ENCODE results near the gene TTR. TPM values are rescaled to one million over a fixed set of nuclear protein-coding genes. Genes with fewer than 3 reads are reported as not detected.

The TTR gene
- total RNA-seq, 2 experiments from 2014 or later, result not detected

GRCh38 chr18:31633392-31634330 lies 42.0 kb downstream of the TTR start:
- H3K36me3 Mint-ChIP-seq (ENCODE audit: low read depth), result no peaks in the 10 kb centered on the region
- H3K4me3 ChIP-seq (ENCODE audit: low read length), result no peak overlapping the region
- H3K27me3 Mint-ChIP-seq, result peaks cover 10% of the 10 kb centered on the region
- no peak overlapping the region for H3K27ac ChIP-seq (ENCODE audit: low read depth in 1 of 2, low read length in 2 of 2)
- no peak for TF ChIP-seq CTCF (IDR thresholded peaks at IDR 0.05)
- intact Hi-C loops (cut with DNase I, micrococcal nuclease), result no loop called here
- no peaks in the 10 kb centered on the region for H3K9me3 Mint-ChIP-seq
- H3K4me3 Mint-ChIP-seq, result no peak overlapping the region
- ChIA-PET POLR2A (no interaction called here), CTCF (no interaction called here)
- peaks cover 4% of the 10 kb centered on the region for H3K4me1 ChIP-seq (ENCODE audit: insufficient read depth, low read length)
- H3K36me3 ChIP-seq (ENCODE audit: insufficient read depth, low read length), result no peaks in the 10 kb centered on the region
- DNase-seq, result no peak
- peaks cover 0 to 4% of the 10 kb centered on the region in 2 experiments for H3K27me3 ChIP-seq (ENCODE audit: control insufficient read depth in 1 of 2, insufficient read depth in 2 of 2, low read length in 2 of 2)
- H3K27ac Mint-ChIP-seq, result no peak overlapping the region
- no peaks in the 10 kb centered on the region for H3K9me3 ChIP-seq (ENCODE audit: control insufficient read depth in 1 of 2, insufficient read depth in 1 of 2, low read length in 2 of 2)
- ATAC-seq (ENCODE audit: poor library complexity), result no peak
- H3K4me1 Mint-ChIP-seq (ENCODE audit: low read depth), result no peaks in the 10 kb centered on the region

GRCh38 chr18:31634331-31634713 lies 42.6 kb downstream of the TTR start:
- peaks cover 0 to 4% of the 10 kb centered on the region in 2 experiments for H3K27me3 ChIP-seq (ENCODE audit: control insufficient read depth in 1 of 2, insufficient read depth in 2 of 2, low read length in 2 of 2)
- no peak for TF ChIP-seq CTCF (IDR thresholded peaks at IDR 0.05)
- DNase-seq, result peak in 2 of 14 experiments; percentile 13 to 52
- no peaks in the 10 kb centered on the region for H3K36me3 ChIP-seq (ENCODE audit: insufficient read depth, low read length)
- peaks cover 10% of the 10 kb centered on the region for H3K27me3 Mint-ChIP-seq
- no peak overlapping the region for H3K27ac Mint-ChIP-seq
- H3K4me3 ChIP-seq (ENCODE audit: low read length), result no peak overlapping the region
- H3K36me3 Mint-ChIP-seq (ENCODE audit: low read depth), result no peaks in the 10 kb centered on the region
- no peak for ATAC-seq (ENCODE audit: poor library complexity)
- H3K4me1 ChIP-seq (ENCODE audit: insufficient read depth, low read length), result peaks cover 4% of the 10 kb centered on the region
- intact Hi-C loops (cut with DNase I, micrococcal nuclease), result no loop called here
- POLR2A ChIA-PET, result no interaction called here
- no peaks in the 10 kb centered on the region for H3K4me1 Mint-ChIP-seq (ENCODE audit: low read depth)
- CTCF ChIA-PET, result no interaction called here
- no peak overlapping the region for H3K4me3 Mint-ChIP-seq
- H3K27ac ChIP-seq (ENCODE audit: low read depth in 1 of 2, low read length in 2 of 2), result no peak overlapping the region
- H3K9me3 Mint-ChIP-seq, result no peaks in the 10 kb centered on the region
- H3K9me3 ChIP-seq (ENCODE audit: control insufficient read depth in 1 of 2, insufficient read depth in 1 of 2, low read length in 2 of 2), result no peaks in the 10 kb centered on the region

- Mint-ChIP-seq H3K36me3 (ENCODE audit: low read depth) (no peaks in the 10 kb centered on the region), H3K27me3 (peaks cover 10% of the 10 kb centered on the region), H3K4me1 (ENCODE audit: low read depth) (no peaks in the 10 kb centered on the region), H3K27ac (no peak overlapping the region), H3K4me3 (no peak overlapping the region), H3K9me3 (no peaks in the 10 kb centered on the region)
- peaks cover 0 to 4% of the 10 kb centered on the region in 2 experiments for H3K27me3 ChIP-seq (ENCODE audit: control insufficient read depth in 1 of 2, insufficient read depth in 2 of 2, low read length in 2 of 2)
- no peak overlapping the region for H3K4me3 ChIP-seq (ENCODE audit: low read length)
- no peaks in the 10 kb centered on the region for H3K9me3 ChIP-seq (ENCODE audit: control insufficient read depth in 1 of 2, insufficient read depth in 1 of 2, low read length in 2 of 2)
- TF ChIP-seq CTCF (IDR thresholded peaks at IDR 0.05), result no peak
- POLR2A ChIA-PET, result interaction anchor here (0.5 kb wide), 1 partner anchor 21 kb away, joined by 3 read pairs; no protein-coding TSS in a partner anchor
- no peak overlapping the region for H3K27ac ChIP-seq (ENCODE audit: low read depth in 1 of 2, low read length in 2 of 2)
- DNase-seq (no peak), ATAC-seq (ENCODE audit: poor library complexity) (no peak)
- intact Hi-C loops (cut with DNase I, micrococcal nuclease), result no loop called here
- H3K36me3 ChIP-seq (ENCODE audit: insufficient read depth, low read length), result no peaks in the 10 kb centered on the region
- CTCF ChIA-PET, result no interaction called here
- peaks cover 4% of the 10 kb centered on the region for H3K4me1 ChIP-seq (ENCODE audit: insufficient read depth, low read length)
Observed at GRCh38 chr18:31636387-31636786, 44.7 kb downstream of the TTR start.
